Sigmoid colon (tissue), 7 donors: ENCODE data around the gene EFCAB12. TPM values are rescaled to one million over a fixed set of nuclear protein-coding genes. Genes with fewer than 3 reads are reported as not detected.

Experiments
- DNase-seq: peaks from one replicate; pipeline ENCODE4 v3.0.0-alpha.2; 2019
- H3K27ac ChIP-seq, 4 donors: fragments of 200-600 bp; sonication (generic); one replicate each; pipeline ENCODE4 v1.5.1; 2016 to 2019; ENCODE audit warnings: mild to moderate bottlenecking in 1 of 4
- H3K27me3 ChIP-seq, 3 donors: fragments of 200-600 bp; sonication (generic); one replicate each; pipeline ENCODE4 v1.5.1; 2019; ENCODE audit warnings: mild to moderate bottlenecking in 1 of 3
- H3K36me3 ChIP-seq, 4 donors: fragments of 200-600 bp; sonication (generic); one replicate each; pipeline ENCODE4 v1.5.1; 2016 to 2019
- H3K4me1 ChIP-seq, 4 donors: fragments of 200-600 bp; sonication (generic); one replicate each; pipeline ENCODE4 v1.5.1; 2017 to 2019
- H3K4me3 ChIP-seq, 4 donors: fragments of 200-600 bp; sonication (generic); one replicate each; pipeline ENCODE4 v1.5.1; 2017 to 2019; ENCODE audit warnings: mild to moderate bottlenecking in 2 of 4, moderate library complexity in 1 of 4
- H3K9me3 ChIP-seq, 4 donors: fragments of 200-600 bp in 3 of 4; sonication (generic) in 3 of 4; one replicate each; pipeline versions ENCODE4 v1.5.1 to v1.6.1; 2013 to 2019
- CTCF ChIP-seq, 4 experiments: fragments of 450-650 bp in 3 of 4; fragments of 200-600 bp in 1 of 4; IDR thresholded peaks; one replicate each; pipeline ENCODE4 v1.5.1; 2016 to 2019; ENCODE audit warnings: antibody characterized with exemption in 4 of 4, mild to moderate bottlenecking in 3 of 4, moderate library complexity in 2 of 4
- EP300 ChIP-seq, 4 donors: sonication (generic); formaldehyde crosslinking; IDR thresholded peaks; one replicate each; pipeline ENCODE4 v1.6.1; 2017; ENCODE audit warnings: antibody characterized with exemption in 4 of 4
- POLR2A ChIP-seq, 2 donors: fragments of 450-650 bp; IDR thresholded peaks; one replicate each; pipeline ENCODE4 v1.6.1; 2016; ENCODE audit warnings: antibody characterized with exemption in 2 of 2, mild to moderate bottlenecking in 2 of 2, moderate library complexity in 2 of 2
- POLR2AphosphoS5 ChIP-seq, 4 donors: sonication (generic); formaldehyde crosslinking; IDR thresholded peaks; one replicate each; pipeline ENCODE4 v1.6.1; 2017; ENCODE audit warnings: antibody characterized with exemption in 4 of 4
- WGBS, 2 donors: extraction: QIAGEN DNeasy Blood & Tissue Kit; methylation state at CpG; one replicate each; pipeline ENCODE4 v1.1.7; 2013; 5-methylcytosine and 5-hydroxymethylcytosine counted together
- intact Hi-C: fragments of 100-400 bp; cut with DNase I; formaldehyde crosslinking; loops from one replicate; pipeline ENCODE4 v1.15.1; 2023
- polyA plus RNA-seq, 3 donors: library from polyadenylated mRNA; stranded (reverse); fragments of 200-250 nt; gene quantifications; one replicate each; pipeline ENCODE4 v1.2.3, GENCODE V29; 2013
- small RNA-seq, 3 donors: library from RNA; depleted of rRNA; stranded (forward); fragments of <200 nt; gene quantifications; one replicate each; pipeline ENCODE3, GENCODE V24; 2016
- total RNA-seq, 4 donors: library from RNA; depleted of rRNA; stranded (reverse); fragments of >200 nt; gene quantifications; one replicate each; pipeline ENCODE4 v1.1.0, GENCODE V29; 2016
- donor health status: healthy with polysubstance abuse.
- donor health status: Bipolar disorder and iron deficiency.
- donor health status: healthy.

The EFCAB12 gene
- total and polyA plus RNA-seq, 7 donors, result 0.36 to 0.46 (median 0.38) TPM; not detected in 4

GRCh38 chr3:129353589-129353941 is 74.9 kb downstream of the EFCAB12 start:
- Histone ChIP-seq H3K4me3 (no peak overlapping the region), H3K4me1 (no peaks in the 10 kb centered on the region), H3K9me3 (no peaks in the 10 kb centered on the region), H3K27ac (peak overlapping the region in 1 of 4 donors; percentile 22), H3K36me3 (no peaks in the 10 kb centered on the region), H3K27me3 (no peaks in the 10 kb centered on the region)
- intact Hi-C loops, result no loop called here
- WGBS, 2 donors, result 80 to 85% methylated on average over 5 of the region's 5 CpGs
- no peak for TF ChIP-seq CTCF (IDR thresholded peaks at IDR 0.05)
- no peak for TF ChIP-seq EP300 (IDR thresholded peaks at IDR 0.05)
- no peak for TF ChIP-seq POLR2A (IDR thresholded peaks at IDR 0.05)
- no peak for TF ChIP-seq POLR2AphosphoS5 (IDR thresholded peaks at IDR 0.05)
- no peak for DNase-seq

- DNase-seq, result no peak
- intact Hi-C loops, result no loop called here
- TF ChIP-seq POLR2A (IDR thresholded peaks at IDR 0.05) (no peak), POLR2AphosphoS5 (IDR thresholded peaks at IDR 0.05) (no peak), EP300 (IDR thresholded peaks at IDR 0.05) (no peak), CTCF (IDR thresholded peaks at IDR 0.05) (no peak)
- Histone ChIP-seq H3K27me3 (no peaks in the 10 kb centered on the region), H3K4me1 (no peaks in the 10 kb centered on the region), H3K4me3 (no peak overlapping the region), H3K36me3 (no peaks in the 10 kb centered on the region), H3K27ac (peak overlapping the region in 1 of 4 donors; percentile 31), H3K9me3 (no peaks in the 10 kb centered on the region)
- WGBS, 2 donors, result 79 to 82% methylated on average over 14 of the region's 14 CpGs
These were observed 75.5 kb downstream of the EFCAB12 start for GRCh38 chr3:129352650-129353588.

- DNase-seq, result no peak
- Histone ChIP-seq H3K4me3 (no peak overlapping the region), H3K27me3 (peaks cover 0 to 2% (median 0%) of the 10 kb centered on the region in 3 donors), H3K4me1 (no peaks in the 10 kb centered on the region), H3K9me3 (no peaks in the 10 kb centered on the region), H3K27ac (no peak overlapping the region), H3K36me3 (no peaks in the 10 kb centered on the region)
- TF ChIP-seq POLR2A (IDR thresholded peaks at IDR 0.05) (no peak), EP300 (IDR thresholded peaks at IDR 0.05) (no peak), POLR2AphosphoS5 (IDR thresholded peaks at IDR 0.05) (no peak), CTCF (IDR thresholded peaks at IDR 0.05) (no peak)
- 75 to 84% methylated on average over 8 of the region's 8 CpGs for WGBS, 2 donors
- intact Hi-C loops, result no loop called here
These were observed 76.4 kb downstream of the EFCAB12 start for GRCh38 chr3:129352045-129352444.

Small RNA genes lying within 50 kb of the gene (small RNA-seq; reads per million reads assigned to genes)
- gene SNORA7B, result 7.2 to 43.2 (median 34.7) reads per million in 3 donors

Other genes with a start within 250 kb of the EFCAB12 start
- 100 to 1,000 TPM; 398 to 687 (median 623) TPM for gene CNBP, start 244.7 kb downstream of the EFCAB12 start, total RNA-seq
- 100 to 1,000 TPM; 251 to 392 (median 343) TPM for gene CNBP, start 244.7 kb downstream of the EFCAB12 start, polyA plus RNA-seq
- gene COPG1, start 179.0 kb downstream of the EFCAB12 start, total RNA-seq, result 10 to 100 TPM; 50.9 to 78.1 (median 57.9) TPM
- gene COPG1, start 179.0 kb downstream of the EFCAB12 start, polyA plus RNA-seq, result 100 to 1,000 TPM; 104 to 151 (median 148) TPM
- gene HMCES, start 149.8 kb downstream of the EFCAB12 start, total RNA-seq, result 10 to 100 TPM; 15.2 to 22.5 (median 20.2) TPM
- 10 to 100 TPM; 21.6 to 41.2 (median 25.4) TPM for gene HMCES, start 149.8 kb downstream of the EFCAB12 start, polyA plus RNA-seq
- gene MBD4, start 11.3 kb upstream of the EFCAB12 start, total RNA-seq, result 10 to 100 TPM; 13.3 to 18.4 (median 16.6) TPM
- 10 to 100 TPM; 11.8 to 21.6 (median 15.0) TPM for gene MBD4, start 11.3 kb upstream of the EFCAB12 start, polyA plus RNA-seq
- gene IFT122, start 11.6 kb upstream of the EFCAB12 start, total RNA-seq, result 10 to 100 TPM; 15.8 to 21.4 (median 17.8) TPM
- 10 to 100 TPM in 2 of 3 donors, 1 to 10 TPM in 1; 4.2 to 15.6 (median 13.6) TPM for gene IFT122, start 11.6 kb upstream of the EFCAB12 start, polyA plus RNA-seq
- not detected for gene RHO, start 100.0 kb upstream of the EFCAB12 start, total RNA-seq
- gene RHO, start 100.0 kb upstream of the EFCAB12 start, polyA plus RNA-seq, result not detected
- not detected for gene H1-8, start 114.5 kb upstream of the EFCAB12 start, total RNA-seq
- gene H1-8, start 114.5 kb upstream of the EFCAB12 start, polyA plus RNA-seq, result not detected
- gene PLXND1, start 178.0 kb upstream of the EFCAB12 start, total RNA-seq, result 10 to 100 TPM; 36.9 to 77.0 (median 61.8) TPM
- gene PLXND1, start 178.0 kb upstream of the EFCAB12 start, polyA plus RNA-seq, result 10 to 100 TPM in 2 of 3 donors, 1 to 10 TPM in 1; 9.6 to 42.0 (median 15.7) TPM